GM12874 (cell line): Measurements from ENCODE around the gene B4GALNT2.

ENCODE experiments used
- TF ChIP-seq, protein P1 (sequence below): IDR thresholded peaks from 2 replicates; pipeline ENCODE4 v1.5.1; 2011; ENCODE audit warnings: low read depth, mild to moderate bottlenecking, control low read depth, low read length, moderate library complexity; ENCODE audit not compliant: insufficient read depth

B4GALNT2 gene, protein sequence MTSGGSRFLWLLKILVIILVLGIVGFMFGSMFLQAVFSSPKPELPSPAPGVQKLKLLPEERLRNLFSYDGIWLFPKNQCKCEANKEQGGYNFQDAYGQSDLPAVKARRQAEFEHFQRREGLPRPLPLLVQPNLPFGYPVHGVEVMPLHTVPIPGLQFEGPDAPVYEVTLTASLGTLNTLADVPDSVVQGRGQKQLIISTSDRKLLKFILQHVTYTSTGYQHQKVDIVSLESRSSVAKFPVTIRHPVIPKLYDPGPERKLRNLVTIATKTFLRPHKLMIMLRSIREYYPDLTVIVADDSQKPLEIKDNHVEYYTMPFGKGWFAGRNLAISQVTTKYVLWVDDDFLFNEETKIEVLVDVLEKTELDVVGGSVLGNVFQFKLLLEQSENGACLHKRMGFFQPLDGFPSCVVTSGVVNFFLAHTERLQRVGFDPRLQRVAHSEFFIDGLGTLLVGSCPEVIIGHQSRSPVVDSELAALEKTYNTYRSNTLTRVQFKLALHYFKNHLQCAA

DNA sequence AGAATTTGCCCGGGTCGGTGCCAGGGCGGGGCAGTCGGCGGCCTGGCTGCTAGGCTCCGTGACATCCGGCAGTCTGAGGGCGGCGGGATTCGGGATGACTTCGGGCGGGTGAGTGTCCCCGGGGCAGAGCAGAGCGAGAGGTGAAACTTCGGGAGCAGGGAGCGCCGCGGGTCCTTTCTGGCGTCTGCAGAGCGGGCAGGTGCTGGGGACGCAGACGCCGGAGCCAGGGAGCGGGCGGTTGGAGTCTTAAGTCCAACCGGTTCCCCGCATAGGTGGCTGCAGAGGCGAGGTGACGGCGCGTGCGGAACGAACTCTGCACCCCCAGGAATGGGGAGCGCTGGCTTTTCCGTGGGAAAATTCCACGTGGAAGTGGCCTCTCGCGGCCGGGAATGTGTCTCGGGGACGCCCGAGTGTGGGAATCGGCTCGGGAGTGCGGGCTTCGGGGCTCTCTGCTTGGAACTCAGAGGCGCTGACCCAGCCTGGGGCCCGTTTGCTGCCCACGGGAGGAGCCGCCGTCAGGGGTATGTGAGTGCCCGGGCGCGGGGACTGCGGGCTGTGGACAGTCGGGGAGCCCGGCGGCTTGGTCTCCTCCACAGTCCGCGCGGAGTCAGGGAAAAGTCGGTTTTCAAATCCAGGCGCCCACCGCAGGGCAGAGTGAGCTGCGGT, at the start of gene B4GALNT2:
Gene B4GALNT2, plus strand, starts transcription at position 71 of the 666 bp plus-strand sequence. Its CDS starts 24 bp downstream, at position 95.
- TF ChIP-seq, protein P1, sequence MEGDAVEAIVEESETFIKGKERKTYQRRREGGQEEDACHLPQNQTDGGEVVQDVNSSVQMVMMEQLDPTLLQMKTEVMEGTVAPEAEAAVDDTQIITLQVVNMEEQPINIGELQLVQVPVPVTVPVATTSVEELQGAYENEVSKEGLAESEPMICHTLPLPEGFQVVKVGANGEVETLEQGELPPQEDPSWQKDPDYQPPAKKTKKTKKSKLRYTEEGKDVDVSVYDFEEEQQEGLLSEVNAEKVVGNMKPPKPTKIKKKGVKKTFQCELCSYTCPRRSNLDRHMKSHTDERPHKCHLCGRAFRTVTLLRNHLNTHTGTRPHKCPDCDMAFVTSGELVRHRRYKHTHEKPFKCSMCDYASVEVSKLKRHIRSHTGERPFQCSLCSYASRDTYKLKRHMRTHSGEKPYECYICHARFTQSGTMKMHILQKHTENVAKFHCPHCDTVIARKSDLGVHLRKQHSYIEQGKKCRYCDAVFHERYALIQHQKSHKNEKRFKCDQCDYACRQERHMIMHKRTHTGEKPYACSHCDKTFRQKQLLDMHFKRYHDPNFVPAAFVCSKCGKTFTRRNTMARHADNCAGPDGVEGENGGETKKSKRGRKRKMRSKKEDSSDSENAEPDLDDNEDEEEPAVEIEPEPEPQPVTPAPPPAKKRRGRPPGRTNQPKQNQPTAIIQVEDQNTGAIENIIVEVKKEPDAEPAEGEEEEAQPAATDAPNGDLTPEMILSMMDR, result no peak

DNA sequence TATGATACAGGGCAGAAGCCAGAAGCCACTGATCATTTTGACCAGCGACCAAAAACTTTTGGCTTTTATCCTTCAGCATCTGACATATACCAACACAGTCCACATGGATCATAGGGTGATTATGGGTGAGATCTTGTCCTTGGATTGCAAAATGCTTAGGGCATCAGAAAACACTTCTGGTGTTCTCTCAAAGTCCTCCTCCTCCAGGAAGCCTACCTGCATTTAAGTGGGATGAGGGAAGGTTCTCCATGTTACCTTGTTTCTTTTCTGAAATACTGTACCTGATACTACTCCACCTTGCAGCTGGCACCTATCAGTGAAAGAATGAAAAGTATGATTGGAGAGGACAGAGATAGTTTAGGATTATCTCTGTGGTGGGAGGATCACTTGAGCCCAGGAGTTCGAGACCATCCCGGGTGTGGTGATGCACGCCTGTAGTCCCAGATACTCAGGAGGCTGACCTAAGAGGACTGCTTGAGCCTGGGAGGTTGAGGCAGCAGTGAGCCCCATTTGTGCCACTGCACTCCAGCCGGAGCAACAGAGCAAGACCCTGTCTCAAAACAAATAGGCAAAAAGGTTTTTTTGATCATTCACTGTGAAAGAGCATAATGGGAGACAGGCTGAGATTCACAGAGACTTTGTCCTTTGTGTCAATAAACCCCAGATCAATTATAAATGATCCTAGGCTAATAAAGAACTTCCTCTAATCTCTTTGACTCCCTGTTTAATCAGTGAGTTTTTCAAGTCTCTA, 46.8 kb upstream of the B4GALNT2 start:
- TF ChIP-seq, protein P1, result no peak

DNA sequence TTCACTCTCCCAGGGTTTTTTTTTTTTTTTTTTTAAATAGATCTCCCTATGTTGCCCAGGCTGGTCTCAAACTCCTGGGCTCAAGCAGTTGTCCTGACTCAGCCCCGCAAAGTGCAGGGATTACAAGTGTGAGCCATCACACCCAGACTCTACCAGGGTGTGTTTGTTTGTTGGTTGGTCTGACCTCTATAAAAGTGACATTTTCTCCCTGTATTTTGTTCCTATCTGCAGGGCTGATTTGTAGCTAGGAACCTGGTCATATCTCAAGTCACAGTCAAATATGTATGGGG, 46.3 kb upstream of the B4GALNT2 start:
- TF ChIP-seq, protein P1, result no peak

DNA sequence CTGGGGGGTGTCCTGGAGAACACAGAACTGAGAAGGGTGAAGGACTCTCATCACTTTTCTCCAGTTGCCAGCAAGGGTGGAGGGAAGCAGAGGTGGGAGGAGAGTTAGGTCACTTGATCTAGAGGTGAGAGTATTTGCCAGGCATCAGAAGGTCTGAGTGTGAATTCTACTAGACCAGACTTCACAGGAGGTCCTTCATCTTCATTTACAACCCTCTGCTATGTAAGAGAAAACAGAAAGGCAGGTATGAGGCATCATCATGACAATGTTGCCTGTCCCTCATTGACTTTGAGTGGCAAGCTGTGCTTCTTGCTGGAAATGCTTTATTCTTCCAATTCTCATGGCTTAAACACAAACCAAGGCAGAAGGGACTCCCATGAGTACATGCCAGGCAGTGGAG, 45.9 kb upstream of the B4GALNT2 start:
- TF ChIP-seq, protein P1, result no peak

DNA sequence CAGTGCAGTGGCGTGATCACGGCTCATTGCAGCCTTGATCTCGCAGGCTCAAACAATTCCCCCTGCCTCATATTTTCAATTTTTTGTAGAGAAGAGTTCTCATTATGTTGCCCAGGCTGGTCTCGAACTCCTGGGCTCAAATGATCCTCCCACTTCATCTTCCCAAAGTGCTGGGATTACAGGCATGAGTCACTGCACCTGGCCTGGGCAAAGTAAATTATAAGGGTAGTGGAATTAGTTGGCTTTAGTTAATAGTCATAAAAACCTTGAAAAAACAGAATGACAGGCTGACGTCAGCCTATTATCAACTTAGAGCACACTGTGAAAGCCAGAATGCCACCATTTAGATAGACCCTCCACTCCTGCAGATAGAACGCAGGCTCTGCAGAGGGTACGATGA, 43.5 kb upstream of the B4GALNT2 start:
- TF ChIP-seq, protein P1, result no peak

DNA sequence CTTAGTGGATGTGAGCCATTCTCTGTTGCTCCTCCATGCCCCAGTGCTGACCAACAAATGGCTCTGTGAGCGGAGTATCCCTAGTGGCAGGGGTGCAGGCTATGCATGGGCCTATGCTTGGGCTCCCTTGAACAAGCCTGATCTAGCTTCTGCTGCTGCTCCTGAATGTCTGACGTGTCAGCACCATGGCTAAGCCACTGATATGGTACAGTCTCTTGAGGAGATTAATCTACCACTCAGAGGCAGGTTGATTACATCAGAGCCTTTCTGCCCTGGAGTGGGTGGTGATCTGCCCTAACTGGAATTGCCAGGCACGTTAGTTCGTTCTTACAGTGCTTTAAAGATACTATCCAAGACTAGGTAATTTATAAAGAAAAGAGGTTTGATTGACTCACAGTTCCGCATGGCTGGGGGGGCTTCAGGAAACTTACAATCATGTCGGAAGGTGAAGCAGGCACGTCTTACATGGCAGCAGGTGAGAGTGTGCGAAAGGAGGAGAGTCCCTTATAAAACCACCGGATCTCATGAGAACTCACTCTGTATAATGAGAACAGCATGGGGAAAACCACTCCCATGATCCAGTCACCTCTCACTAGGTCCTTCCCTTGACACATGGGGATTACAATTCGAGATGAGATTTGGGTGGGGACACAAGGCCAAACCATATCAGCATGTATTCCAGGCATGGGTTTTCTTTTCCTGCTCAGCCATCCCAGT, 41.5 kb upstream of the B4GALNT2 start:
- TF ChIP-seq, protein P1, result no peak
